H1 (cell line): ENCODE data around the gene FGF21. TPM values are rescaled to one million over a fixed set of nuclear protein-coding genes. Genes with fewer than 3 reads are reported as not detected.

Source experiments
- CTCF ChIA-PET: fragments of 300-600 bp; sonication (Branson Sonifier 250); formaldehyde crosslinking; loops from one replicate; lab custom pipeline; 2021; ENCODE audit not compliant: partially characterized antibody; lab: Charles Lee
- POLR2A ChIA-PET: fragments of 300-600 bp; sonication (Branson Sonifier 250); formaldehyde crosslinking; loops from one replicate; lab custom pipeline; 2021; ENCODE audit warnings: inconsistent platforms; ENCODE audit not compliant: partially characterized antibody; lab: Charles Lee
- DNase-seq, 2 experiments: peaks; one replicate each; pipeline versions ENCODE4 v3.0.0 to v3.0.0-alpha.2; 2010 to 2022; ENCODE audit warnings: low spot score in 2 of 2, low read depth in 1 of 2, mixed read lengths in 1 of 2
- FAIRE-seq: peaks from 2 replicates; lab custom pipeline; 2011; peaks lifted over from hg19 to GRCh38; lab: Jason Lieb, UNC
- H2AFZ ChIP-seq: 2 replicates; pipeline ENCODE4 v1.8.1; 2012; ENCODE audit warnings: low read length, inconsistent platforms
- H2AK5ac ChIP-seq: 2 replicates; pipeline ENCODE4 v1.6.1; 2013; ENCODE audit warnings: low read depth, low read length
- H2BK120ac ChIP-seq: replicated peaks from 2 replicates; pipeline ENCODE3; 2013; ENCODE audit warnings: low read depth, low read length, inconsistent platforms
- H2BK12ac ChIP-seq: 2 replicates; pipeline ENCODE4 v1.6.1; 2013; ENCODE audit warnings: low read depth, low read length
- H2BK15ac ChIP-seq: 2 replicates; pipeline ENCODE4 v1.6.1; 2013; ENCODE audit warnings: low read length
- H2BK20ac ChIP-seq: 2 replicates; pipeline ENCODE4 v1.6.1; 2013; ENCODE audit warnings: low read length
- H2BK5ac ChIP-seq: 2 replicates; pipeline ENCODE4 v1.6.1; 2013; ENCODE audit warnings: low read depth, low read length
- H3K14ac ChIP-seq: 2 replicates; pipeline ENCODE4 v1.6.1; 2013; ENCODE audit warnings: inconsistent platforms; ENCODE audit not compliant: insufficient read length
- H3K18ac ChIP-seq: 2 replicates; pipeline ENCODE4 v1.6.1; 2013; ENCODE audit warnings: low read length; ENCODE audit errors: extremely low read depth
- H3K23ac ChIP-seq: 2 replicates; pipeline ENCODE4 v1.6.1; 2013; ENCODE audit warnings: inconsistent platforms; ENCODE audit not compliant: insufficient read length
- H3K23me2 ChIP-seq: 2 replicates; pipeline ENCODE4 v1.6.1; 2013; ENCODE audit warnings: low read depth, low read length
- H3K27ac ChIP-seq: 2 replicates; pipeline ENCODE4 v1.6.1; 2011; ENCODE audit warnings: low read depth, low read length, inconsistent platforms
- H3K27me3 ChIP-seq, 4 experiments: replicated peaks in 1 of 4; 1 replicate in 1 of 4; 2 replicates in 3 of 4; pipeline versions ENCODE4 v1.6.1 to v1.8.1; 2011 to 2013; ENCODE audit warnings: low read length in 3 of 4, mild to moderate bottlenecking in 3 of 4, inconsistent platforms in 2 of 4, mixed read lengths in 2 of 4, moderate library complexity in 1 of 4; ENCODE audit not compliant: control insufficient read depth in 3 of 4, insufficient read depth in 3 of 4; ENCODE audit errors: extremely low read depth in 1 of 4
- H3K36me3 ChIP-seq, 4 experiments: 2 replicates each; pipeline versions ENCODE4 v1.6.1 to v1.8.1; 2011 to 2013; ENCODE audit warnings: mild to moderate bottlenecking in 4 of 4, low read length in 3 of 4, moderate library complexity in 2 of 4, control low read depth in 1 of 4, inconsistent platforms in 1 of 4; ENCODE audit not compliant: insufficient read depth in 4 of 4, control insufficient read depth in 2 of 4
- H3K4ac ChIP-seq: replicated peaks from 2 replicates; pipeline ENCODE3; 2013; ENCODE audit warnings: low read length, low read depth, mixed read lengths, inconsistent platforms; ENCODE audit not compliant: insufficient read length
- H3K4me1 ChIP-seq, 4 experiments: replicated peaks in 1 of 4; 1 replicate in 1 of 4; 2 replicates in 3 of 4; pipeline versions ENCODE4 v1.6.1 to v1.8.1; 2011 to 2013; ENCODE audit warnings: low read length in 3 of 4, inconsistent platforms in 2 of 4, mixed read lengths in 1 of 4; ENCODE audit not compliant: insufficient read depth in 4 of 4, control insufficient read depth in 3 of 4
- H3K4me2 ChIP-seq, 2 experiments: 2 replicates each; pipeline versions ENCODE4 v1.6.1 to v1.8.1; 2011 to 2013; ENCODE audit warnings: low read depth in 2 of 2, low read length in 2 of 2, control low read depth in 1 of 2, inconsistent platforms in 1 of 2, mild to moderate bottlenecking in 1 of 2; ENCODE audit not compliant: insufficient read depth in 1 of 2
- H3K4me3 ChIP-seq, 4 experiments: fragments of 200-600, 300-600 bp in 1 of 4; sonication (generic), shearing (Covaris generic), sonication (Bioruptor Twin) in 1 of 4; 2 replicates each; pipeline versions ENCODE4 v1.5.1 to v1.8.1; 2011 to 2016; ENCODE audit warnings: low read length in 4 of 4, low read depth in 3 of 4, control low read depth in 2 of 4, inconsistent platforms in 2 of 4, mild to moderate bottlenecking in 2 of 4, mixed read lengths in 1 of 4, moderate library complexity in 1 of 4; ENCODE audit not compliant: insufficient read depth in 2 of 4; ENCODE audit errors: extremely low read depth in 1 of 4
- H3K56ac ChIP-seq: replicated peaks from 2 replicates; pipeline ENCODE3; 2013; ENCODE audit warnings: low read depth, mild to moderate bottlenecking, mixed read lengths, low read length, inconsistent platforms; ENCODE audit not compliant: insufficient read length
- H3K79me1 ChIP-seq: 2 replicates; pipeline ENCODE4 v1.6.1; 2013; ENCODE audit warnings: low read depth, low read length, control low read depth
- H3K79me2 ChIP-seq, 2 experiments: 2 replicates each; pipeline versions ENCODE4 v1.6.1 to v1.8.1; 2012 to 2013; ENCODE audit warnings: low read length in 2 of 2, mild to moderate bottlenecking in 2 of 2, inconsistent platforms in 1 of 2; ENCODE audit not compliant: insufficient read depth in 2 of 2, control insufficient read depth in 1 of 2
- H3K9ac ChIP-seq, 4 experiments: replicated peaks in 1 of 4; 1 replicate in 1 of 4; 2 replicates in 3 of 4; pipeline versions ENCODE4 v1.6.1 to v1.8.1; 2011 to 2013; ENCODE audit warnings: low read depth in 3 of 4, low read length in 3 of 4, control low read depth in 2 of 4, mild to moderate bottlenecking in 2 of 4, moderate library complexity in 2 of 4, inconsistent platforms in 1 of 4; ENCODE audit errors: extremely low read depth in 1 of 4
- H3K9me3 ChIP-seq, 2 experiments: 2 replicates each; pipeline versions ENCODE4 v1.6.1 to v1.8.1; 2012 to 2013; ENCODE audit warnings: mild to moderate bottlenecking in 2 of 2, moderate library complexity in 2 of 2, control low read depth in 1 of 2, inconsistent platforms in 1 of 2, low read depth in 1 of 2, low read length in 1 of 2, mixed read lengths in 1 of 2; ENCODE audit not compliant: insufficient read depth in 2 of 2
- H4K20me1 ChIP-seq, 2 experiments: replicated peaks in 1 of 2; 2 replicates each; pipeline versions ENCODE3 to v1.8.1; 2011 to 2013; ENCODE audit warnings: inconsistent platforms in 2 of 2, low read length in 2 of 2, mild to moderate bottlenecking in 1 of 2; ENCODE audit not compliant: insufficient read depth in 2 of 2, control insufficient read depth in 1 of 2
- H4K5ac ChIP-seq: 2 replicates; pipeline ENCODE4 v1.6.1; 2013; ENCODE audit warnings: low read length, low read depth, mixed read lengths, inconsistent platforms; ENCODE audit not compliant: insufficient read length
- H4K8ac ChIP-seq: 2 replicates; pipeline ENCODE4 v1.8.0; 2013; ENCODE audit warnings: mild to moderate bottlenecking, moderate library complexity, low read length, inconsistent platforms; ENCODE audit not compliant: insufficient read depth; ENCODE audit errors: extremely low read depth
- H4K91ac ChIP-seq: replicated peaks from 2 replicates; pipeline ENCODE3; 2013; ENCODE audit warnings: low read length, mixed read lengths, inconsistent platforms; ENCODE audit not compliant: insufficient read length
- ATF2 ChIP-seq: IDR thresholded peaks from 2 replicates; pipeline ENCODE4 v1.6.1; 2012; ENCODE audit warnings: low read length, inconsistent platforms
- CHD1 ChIP-seq: IDR thresholded peaks from 2 replicates; pipeline ENCODE4 v1.6.1; 2012; ENCODE audit warnings: low read depth, low read length, improper control_type of control experiment
- CREB1 ChIP-seq: IDR thresholded peaks from 2 replicates; pipeline ENCODE4 v1.6.1; 2012; ENCODE audit warnings: inconsistent platforms
- TAF7 ChIP-seq: optimal IDR thresholded peaks from 2 replicates; pipeline ENCODE3; 2011; ENCODE audit warnings: low read depth, mild to moderate bottlenecking, inconsistent platforms, low read length, moderate library complexity, borderline replicate concordance
- WGBS, 2 experiments: shearing (Covaris generic) in 1 of 2; methylation state at CpG; one replicate each; pipeline versions ENCODE4 v1.1.6 to v1.1.7; 2013 to 2015; ENCODE audit warnings: low lambda C conversion rate in 2 of 2, mixed read lengths in 2 of 2, inconsistent platforms in 1 of 2, low coverage in 1 of 2, missing lambda C conversion rate in 1 of 2; ENCODE audit not compliant: insufficient replicate concordance in 2 of 2, insufficient coverage in 1 of 2, insufficient read length in 1 of 2; ENCODE audit errors: extremely low coverage in 1 of 2, missing lambda C conversion rate in 1 of 2; 5-methylcytosine and 5-hydroxymethylcytosine counted together
- polyA plus RNA-seq, 7 experiments: library from polyadenylated mRNA; depleted of rRNA in 3 of 7; stranded (reverse) in 5 of 7; unstranded in 2 of 7; fragments of >200 nt in 5 of 7; fragments of 200-250 nt in 2 of 7; gene quantifications; 1 replicate in 5 of 7; 2 replicates in 1 of 7; 4 replicates in 1 of 7; pipeline versions ENCODE4 v1.2.1 to v1.2.3, GENCODE V29; 2011 to 2013; ENCODE audit warnings: missing spikeins in 2 of 7, mixed read lengths in 2 of 7
- total RNA-seq: library from RNA; stranded (reverse); fragmentation: NEBNext Ultra II Directional; extraction: Animal tissue kit (Norgen Biotek cat#: 25700); gene quantifications from 2 replicates; pipeline ENCODE4 v1.2.1, GENCODE V29; 2021

The FGF21 gene
- total and polyA plus RNA-seq, 2 of the 8 experiments (the other 6 are each of a cell fraction or from before 2014, with no cell fraction given): 0.48 to 0.80 TPM

GRCh38 chr19:48734625-48735024 is 20.7 kb upstream of the FGF21 start:
- FAIRE-seq (no peak), DNase-seq (no peak)
- Histone ChIP-seq H3K18ac (no peak overlapping the region), H2BK15ac (no peak overlapping the region), H3K27me3 (peaks cover 0 to 7% (median 5%) of the 10 kb centered on the region in 4 experiments; a peak in 5 of 7 replicates), H3K4me2 (peak overlapping the region; percentile 64 to 84; a peak in 3 of 4 replicates), H3K9ac (no peak overlapping the region), H2AFZ (no peak overlapping the region), H3K36me3 (no peaks in the 10 kb centered on the region), H3K27ac (no peak overlapping the region), H4K5ac (no peak overlapping the region), H4K91ac (no peak overlapping the region), H4K20me1 (no peaks in the 10 kb centered on the region), H3K79me1 (no peaks in the 10 kb centered on the region), H3K14ac (no peak overlapping the region), H3K23ac (no peak overlapping the region), H4K8ac (no peak overlapping the region), H2AK5ac (no peak overlapping the region), H3K4ac (no peak overlapping the region), H3K9me3 (no peaks in the 10 kb centered on the region), H3K56ac (no peak overlapping the region), H3K79me2 (no peaks in the 10 kb centered on the region), H2BK120ac (no peak overlapping the region), H2BK20ac (no peak overlapping the region), H3K4me3 (peak overlapping the region in 2 of 4 experiments; percentile 56 to 72; a peak in 6 of 8 replicates), H3K4me1 (peaks cover 4 to 5% (median 4%) of the 10 kb centered on the region in 4 experiments), H2BK5ac (no peak overlapping the region), H2BK12ac (no peak overlapping the region), H3K23me2 (peaks cover 6% of the 10 kb centered on the region; the same call in 1 of the 2 replicates)
- ChIA-PET POLR2A (interaction anchor here (4.4 kb wide), 1 partner anchor 9 kb away, joined by 16 read pairs; no protein-coding TSS in a partner anchor), CTCF (interaction anchor here (1.2 to 1.4 kb wide), 2 partner anchors 10 to 54 kb away, joined by 3 to 5 read pairs; no protein-coding TSS in a partner anchor)
- 87% methylated on average over 7 of the region's 9 CpGs; no CpG with 5 or more reads in 1 of the 2 experiments for WGBS, 2 experiments
- TF ChIP-seq TAF7: no peak
- no peak for TF ChIP-seq CREB1
- TF ChIP-seq ATF2: no peak
- no peak for TF ChIP-seq CHD1
